ENCODE measurements around the gene MMUT. TPM values are rescaled to one million over a fixed set of nuclear protein-coding genes. Genes with fewer than 3 reads are reported as not detected.

The MMUT gene
- total RNA-seq, 2 experiments from 2014 or later, result 11.1 to 11.9 TPM

DNA sequence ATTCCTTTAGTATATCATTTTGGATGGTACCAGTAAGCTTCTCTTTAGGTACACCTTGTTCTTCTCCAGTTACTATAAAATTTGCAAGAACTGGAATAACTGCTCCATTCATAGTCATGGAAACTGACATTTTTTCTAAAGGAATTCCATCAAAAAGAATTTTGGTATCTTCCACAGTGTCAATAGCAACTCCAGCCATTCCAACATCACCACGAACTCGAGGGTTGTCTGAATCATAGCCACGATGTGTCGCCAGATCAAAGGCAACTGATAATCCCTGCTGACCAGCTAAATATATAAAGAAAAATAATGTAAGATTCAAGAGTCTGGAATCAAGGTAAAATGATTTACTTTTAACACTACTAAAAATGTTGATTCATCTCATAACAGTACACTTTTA lies 5.3 kb downstream of the MMUT start:
- CTCF ChIA-PET, result interaction anchor here (1.0 kb wide), 1 partner anchor 47 kb away, joined by 3 read pairs; no protein-coding TSS in a partner anchor

DNA sequence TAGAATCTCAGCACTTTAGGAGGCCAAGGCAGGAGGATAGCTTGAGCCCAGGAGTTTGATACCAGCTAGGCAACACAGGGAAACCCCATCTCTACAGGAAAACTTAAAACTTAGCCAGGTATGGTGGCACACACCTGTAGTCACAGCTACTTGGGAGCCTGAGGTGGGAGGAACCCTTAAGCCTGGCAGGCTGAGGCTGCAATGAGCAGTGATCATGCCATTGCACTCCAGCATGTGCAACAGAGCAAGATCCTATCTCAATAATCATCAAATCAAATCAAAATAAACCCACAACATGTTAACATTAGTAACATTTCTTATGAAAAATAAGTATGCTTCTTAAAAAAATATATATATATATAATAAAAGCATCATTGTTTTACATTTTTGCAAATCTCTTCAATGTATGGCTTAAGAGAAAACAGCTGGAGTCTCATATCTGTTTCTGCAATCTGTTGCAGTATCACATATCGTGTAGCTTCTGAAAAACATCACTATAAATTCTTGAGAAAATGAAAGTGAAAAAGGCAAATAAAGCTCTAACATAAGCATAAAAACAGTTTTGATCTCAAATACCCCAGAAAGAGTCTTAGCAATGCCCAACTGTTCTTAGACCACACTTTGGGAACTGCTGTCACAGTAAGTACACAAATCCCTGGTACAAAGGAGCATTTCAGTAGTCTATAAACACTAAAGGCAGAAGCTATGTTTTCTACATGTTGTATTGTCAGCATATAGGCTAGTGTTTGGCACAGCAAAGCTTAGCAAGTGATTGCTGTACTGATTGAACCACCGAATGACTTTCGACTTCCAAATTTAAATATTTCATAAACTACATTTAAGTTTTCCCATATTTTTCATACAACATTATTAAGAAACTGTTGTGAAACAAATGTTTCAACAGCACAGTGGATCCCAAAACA lies 8.0 kb downstream of the MMUT start:
- H3K4me1 Mint-ChIP-seq (ENCODE audit: low read depth), result peaks cover 13% of the 10 kb centered on the region
- H3K27me3 Mint-ChIP-seq, result no peaks in the 10 kb centered on the region
- H3K27ac Mint-ChIP-seq, result no peak overlapping the region
- no peak for ATAC-seq
- DNase-seq, result no peak
- H3K36me3 Mint-ChIP-seq (ENCODE audit: low read depth), result peaks cover 15% of the 10 kb centered on the region
- H3K4me3 Mint-ChIP-seq, result no peak overlapping the region
- POLR2A ChIA-PET, result interaction anchor here (1.2 kb wide), 1 partner anchor 10 kb away, joined by 4 read pairs; no protein-coding TSS in a partner anchor
- no peaks in the 10 kb centered on the region for H3K9me3 Mint-ChIP-seq
- TF ChIP-seq, protein P1, sequence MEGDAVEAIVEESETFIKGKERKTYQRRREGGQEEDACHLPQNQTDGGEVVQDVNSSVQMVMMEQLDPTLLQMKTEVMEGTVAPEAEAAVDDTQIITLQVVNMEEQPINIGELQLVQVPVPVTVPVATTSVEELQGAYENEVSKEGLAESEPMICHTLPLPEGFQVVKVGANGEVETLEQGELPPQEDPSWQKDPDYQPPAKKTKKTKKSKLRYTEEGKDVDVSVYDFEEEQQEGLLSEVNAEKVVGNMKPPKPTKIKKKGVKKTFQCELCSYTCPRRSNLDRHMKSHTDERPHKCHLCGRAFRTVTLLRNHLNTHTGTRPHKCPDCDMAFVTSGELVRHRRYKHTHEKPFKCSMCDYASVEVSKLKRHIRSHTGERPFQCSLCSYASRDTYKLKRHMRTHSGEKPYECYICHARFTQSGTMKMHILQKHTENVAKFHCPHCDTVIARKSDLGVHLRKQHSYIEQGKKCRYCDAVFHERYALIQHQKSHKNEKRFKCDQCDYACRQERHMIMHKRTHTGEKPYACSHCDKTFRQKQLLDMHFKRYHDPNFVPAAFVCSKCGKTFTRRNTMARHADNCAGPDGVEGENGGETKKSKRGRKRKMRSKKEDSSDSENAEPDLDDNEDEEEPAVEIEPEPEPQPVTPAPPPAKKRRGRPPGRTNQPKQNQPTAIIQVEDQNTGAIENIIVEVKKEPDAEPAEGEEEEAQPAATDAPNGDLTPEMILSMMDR (IDR thresholded peaks at IDR 0.05), result no peak
- intact Hi-C loops (cut with micrococcal nuclease), result no loop called here
- CTCF ChIA-PET, result interaction anchor here (1.2 to 1.6 kb wide), 2 partner anchors 45 to 77 kb away, joined by 3 to 5 read pairs; no protein-coding TSS in a partner anchor

More for the DNA sequence above, 5.3 kb downstream of the MMUT start:
- no peaks in the 10 kb centered on the region for H3K27me3 Mint-ChIP-seq
- no peak overlapping the region for H3K4me3 Mint-ChIP-seq
- intact Hi-C loops (cut with micrococcal nuclease), result no loop called here
- peaks cover 10% of the 10 kb centered on the region for H3K36me3 Mint-ChIP-seq (ENCODE audit: low read depth)
- H3K4me1 Mint-ChIP-seq (ENCODE audit: low read depth), result peaks cover 28% of the 10 kb centered on the region
- DNase-seq (no peak), ATAC-seq (no peak)
- H3K27ac Mint-ChIP-seq, result no peak overlapping the region
- POLR2A ChIA-PET, result no interaction called here
- TF ChIP-seq, protein P1 (IDR thresholded peaks at IDR 0.05), result no peak
- no peaks in the 10 kb centered on the region for H3K9me3 Mint-ChIP-seq

DNA sequence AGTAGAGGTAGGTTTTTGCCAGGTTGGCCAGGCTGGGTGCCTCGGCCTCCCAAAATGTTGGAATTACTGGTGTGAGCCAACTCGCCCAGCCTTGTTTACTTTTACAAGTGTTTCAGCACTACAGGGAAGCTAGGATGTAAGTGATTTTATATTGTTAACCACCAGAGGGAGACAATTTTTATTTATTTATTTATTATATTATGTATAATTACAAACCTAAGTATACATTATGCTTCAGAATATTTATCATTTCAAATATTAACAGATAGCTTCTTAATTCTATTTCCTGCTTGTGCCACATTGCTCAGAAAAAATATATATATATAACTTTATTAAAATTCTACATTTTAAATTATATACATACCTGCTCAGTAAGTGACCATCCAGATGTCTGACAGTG lies 9.8 kb downstream of the MMUT start:
- peaks cover 16% of the 10 kb centered on the region for H3K36me3 Mint-ChIP-seq (ENCODE audit: low read depth)
- TF ChIP-seq, protein P1 (IDR thresholded peaks at IDR 0.05), result peak; percentile 33
- ChIA-PET POLR2A (no interaction called here), CTCF (interaction anchor here (0.9 to 1.1 kb wide), 3 partner anchors 13 to 63 kb away, joined by 3 to 5 read pairs (median 4); no protein-coding TSS in a partner anchor)
- intact Hi-C loops (cut with micrococcal nuclease), result no loop called here
- no peak overlapping the region for H3K27ac Mint-ChIP-seq
- peaks cover 8% of the 10 kb centered on the region for H3K4me1 Mint-ChIP-seq (ENCODE audit: low read depth)
- H3K4me3 Mint-ChIP-seq, result no peak overlapping the region
- no peaks in the 10 kb centered on the region for H3K27me3 Mint-ChIP-seq
- ATAC-seq, result no peak
- H3K9me3 Mint-ChIP-seq, result no peaks in the 10 kb centered on the region
- no peak for DNase-seq

DNA sequence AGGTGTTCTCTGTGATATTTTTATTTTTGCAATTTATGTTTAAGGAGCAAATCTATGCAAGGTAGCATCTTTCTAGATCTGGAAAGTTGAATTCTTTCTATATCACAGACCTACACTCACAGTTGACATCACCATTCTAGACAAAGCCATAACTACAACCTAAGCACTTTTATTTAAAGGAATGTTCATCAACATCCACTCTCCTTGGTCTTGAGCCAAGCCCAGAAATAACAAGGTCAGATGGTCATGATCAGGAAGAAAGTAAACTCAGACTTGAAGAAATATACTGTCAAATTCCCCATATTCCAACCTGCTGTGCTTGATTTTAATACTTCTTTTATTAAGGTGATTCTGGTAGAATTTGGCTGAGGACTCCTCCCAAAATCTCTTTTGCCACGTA lies 32.2 kb downstream of the MMUT start:
- Mint-ChIP-seq H3K27ac (no peak overlapping the region), H3K4me3 (no peak overlapping the region), H3K36me3 (ENCODE audit: low read depth) (peaks cover 16% of the 10 kb centered on the region), H3K4me1 (ENCODE audit: low read depth) (no peaks in the 10 kb centered on the region), H3K9me3 (no peaks in the 10 kb centered on the region), H3K27me3 (no peaks in the 10 kb centered on the region)
- DNase-seq, result no peak
- ATAC-seq, result no peak
- TF ChIP-seq, protein P1 (IDR thresholded peaks at IDR 0.05), result no peak
- intact Hi-C loops (cut with micrococcal nuclease), result no loop called here
- ChIA-PET POLR2A (no interaction called here), CTCF (interaction anchor here (0.6 kb wide), 1 partner anchor 22 kb away, joined by 3 read pairs; no protein-coding TSS in a partner anchor)

DNA sequence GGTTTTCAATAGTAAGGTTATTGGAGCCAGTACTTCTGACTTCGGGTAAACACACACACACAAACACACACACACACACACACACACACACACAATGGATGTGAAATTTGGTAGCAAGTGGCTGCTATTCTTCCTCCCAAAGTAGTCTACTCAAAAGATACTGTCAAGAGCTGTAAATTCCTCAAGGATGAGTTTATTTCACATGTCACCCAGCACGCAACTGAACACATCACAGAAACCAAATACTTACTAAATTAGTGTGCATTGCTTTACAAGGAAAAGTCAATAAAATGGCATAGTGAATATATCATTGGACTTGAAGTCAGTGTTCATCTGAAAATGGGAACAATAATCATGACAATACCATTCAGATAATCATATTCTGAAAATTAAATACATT lies 32.9 kb downstream of the MMUT start:
- Mint-ChIP-seq H3K36me3 (ENCODE audit: low read depth) (peaks cover 11% of the 10 kb centered on the region), H3K4me1 (ENCODE audit: low read depth) (no peaks in the 10 kb centered on the region), H3K27ac (no peak overlapping the region), H3K4me3 (no peak overlapping the region), H3K27me3 (no peaks in the 10 kb centered on the region), H3K9me3 (no peaks in the 10 kb centered on the region)
- intact Hi-C loops (cut with micrococcal nuclease), result no loop called here
- TF ChIP-seq, protein P1 (IDR thresholded peaks at IDR 0.05), result no peak
- DNase-seq (no peak), ATAC-seq (no peak)
- ChIA-PET CTCF (no interaction called here), POLR2A (no interaction called here)
